Neural cell (in vitro differentiated cells): ENCODE data around the gene CREBL2.

Experiments used
- EP300 ChIP-seq: fragments of 450-650 bp; conservative IDR thresholded peaks from 2 replicates; pipeline ENCODE4 v1.6.1; 2014; ENCODE audit warnings: antibody characterized with exemption, mild to moderate bottlenecking, moderate library complexity; ENCODE audit not compliant: poor library complexity, severe bottlenecking
- EZH2 ChIP-seq: fragments of 200-600, 300-800 bp; shearing (Covaris generic), sonication (generic); IDR thresholded peaks from 2 replicates; pipeline ENCODE4 v1.6.1; 2014; ENCODE audit warnings: antibody characterized with exemption, low read length, borderline replicate concordance, mild to moderate bottlenecking; ENCODE audit not compliant: insufficient read depth, poor library complexity, severe bottlenecking
- MXI1 ChIP-seq: fragments of 450-650 bp; conservative IDR thresholded peaks from 2 replicates; pipeline ENCODE4 v1.6.1; 2014; ENCODE audit warnings: antibody characterized with exemption, mild to moderate bottlenecking; ENCODE audit not compliant: poor library complexity, severe bottlenecking
- POLR2AphosphoS5 ChIP-seq: IDR thresholded peaks from 2 replicates; pipeline ENCODE4 v1.6.1; 2012
- RAD21 ChIP-seq: fragments of 450-650 bp; conservative IDR thresholded peaks from 2 replicates; pipeline ENCODE4 v1.6.1; 2014; ENCODE audit warnings: antibody characterized with exemption, mild to moderate bottlenecking, moderate library complexity
- SMC3 ChIP-seq: fragments of 450-650 bp; conservative IDR thresholded peaks from 2 replicates; pipeline ENCODE4 v1.6.1; 2014; ENCODE audit warnings: antibody characterized with exemption, mild to moderate bottlenecking, moderate library complexity; ENCODE audit not compliant: poor library complexity
- TAF1 ChIP-seq: IDR thresholded peaks from 2 replicates; pipeline ENCODE4 v1.6.1; 2012; ENCODE audit warnings: low read depth
- TF ChIP-seq, protein P1 (sequence below): fragments of 450-650 bp; IDR thresholded peaks from 2 replicates; pipeline ENCODE4 v1.5.1; 2014; ENCODE audit warnings: antibody characterized with exemption, mild to moderate bottlenecking, moderate library complexity; ENCODE audit not compliant: poor library complexity, severe bottlenecking
- TF ChIP-seq, protein P2 (sequence below): IDR thresholded peaks from 2 replicates; pipeline ENCODE4 v1.6.1; 2012; ENCODE audit warnings: borderline replicate concordance

DNA sequence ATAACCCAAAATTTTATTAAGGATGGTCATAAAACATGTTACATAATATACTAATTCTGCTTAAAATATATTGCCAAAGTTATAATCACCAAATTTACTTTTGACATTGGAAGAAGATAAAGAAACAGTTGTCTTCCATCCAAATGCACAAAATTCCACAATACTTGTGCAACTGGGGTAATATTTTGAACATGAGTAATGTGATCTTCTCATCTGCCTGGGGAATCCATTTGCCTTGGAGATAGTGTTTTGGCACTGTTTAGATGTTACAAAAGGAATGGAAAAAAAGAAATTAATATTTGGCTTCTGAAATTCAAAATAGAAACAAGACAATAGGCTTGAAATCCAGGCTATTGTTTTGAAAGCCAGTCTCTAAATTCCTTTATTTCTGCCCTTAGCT is 75.2 kb downstream of the CREBL2 start:
- TF ChIP-seq, protein P1, sequence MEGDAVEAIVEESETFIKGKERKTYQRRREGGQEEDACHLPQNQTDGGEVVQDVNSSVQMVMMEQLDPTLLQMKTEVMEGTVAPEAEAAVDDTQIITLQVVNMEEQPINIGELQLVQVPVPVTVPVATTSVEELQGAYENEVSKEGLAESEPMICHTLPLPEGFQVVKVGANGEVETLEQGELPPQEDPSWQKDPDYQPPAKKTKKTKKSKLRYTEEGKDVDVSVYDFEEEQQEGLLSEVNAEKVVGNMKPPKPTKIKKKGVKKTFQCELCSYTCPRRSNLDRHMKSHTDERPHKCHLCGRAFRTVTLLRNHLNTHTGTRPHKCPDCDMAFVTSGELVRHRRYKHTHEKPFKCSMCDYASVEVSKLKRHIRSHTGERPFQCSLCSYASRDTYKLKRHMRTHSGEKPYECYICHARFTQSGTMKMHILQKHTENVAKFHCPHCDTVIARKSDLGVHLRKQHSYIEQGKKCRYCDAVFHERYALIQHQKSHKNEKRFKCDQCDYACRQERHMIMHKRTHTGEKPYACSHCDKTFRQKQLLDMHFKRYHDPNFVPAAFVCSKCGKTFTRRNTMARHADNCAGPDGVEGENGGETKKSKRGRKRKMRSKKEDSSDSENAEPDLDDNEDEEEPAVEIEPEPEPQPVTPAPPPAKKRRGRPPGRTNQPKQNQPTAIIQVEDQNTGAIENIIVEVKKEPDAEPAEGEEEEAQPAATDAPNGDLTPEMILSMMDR = no peak
- TF ChIP-seq, protein P2, sequence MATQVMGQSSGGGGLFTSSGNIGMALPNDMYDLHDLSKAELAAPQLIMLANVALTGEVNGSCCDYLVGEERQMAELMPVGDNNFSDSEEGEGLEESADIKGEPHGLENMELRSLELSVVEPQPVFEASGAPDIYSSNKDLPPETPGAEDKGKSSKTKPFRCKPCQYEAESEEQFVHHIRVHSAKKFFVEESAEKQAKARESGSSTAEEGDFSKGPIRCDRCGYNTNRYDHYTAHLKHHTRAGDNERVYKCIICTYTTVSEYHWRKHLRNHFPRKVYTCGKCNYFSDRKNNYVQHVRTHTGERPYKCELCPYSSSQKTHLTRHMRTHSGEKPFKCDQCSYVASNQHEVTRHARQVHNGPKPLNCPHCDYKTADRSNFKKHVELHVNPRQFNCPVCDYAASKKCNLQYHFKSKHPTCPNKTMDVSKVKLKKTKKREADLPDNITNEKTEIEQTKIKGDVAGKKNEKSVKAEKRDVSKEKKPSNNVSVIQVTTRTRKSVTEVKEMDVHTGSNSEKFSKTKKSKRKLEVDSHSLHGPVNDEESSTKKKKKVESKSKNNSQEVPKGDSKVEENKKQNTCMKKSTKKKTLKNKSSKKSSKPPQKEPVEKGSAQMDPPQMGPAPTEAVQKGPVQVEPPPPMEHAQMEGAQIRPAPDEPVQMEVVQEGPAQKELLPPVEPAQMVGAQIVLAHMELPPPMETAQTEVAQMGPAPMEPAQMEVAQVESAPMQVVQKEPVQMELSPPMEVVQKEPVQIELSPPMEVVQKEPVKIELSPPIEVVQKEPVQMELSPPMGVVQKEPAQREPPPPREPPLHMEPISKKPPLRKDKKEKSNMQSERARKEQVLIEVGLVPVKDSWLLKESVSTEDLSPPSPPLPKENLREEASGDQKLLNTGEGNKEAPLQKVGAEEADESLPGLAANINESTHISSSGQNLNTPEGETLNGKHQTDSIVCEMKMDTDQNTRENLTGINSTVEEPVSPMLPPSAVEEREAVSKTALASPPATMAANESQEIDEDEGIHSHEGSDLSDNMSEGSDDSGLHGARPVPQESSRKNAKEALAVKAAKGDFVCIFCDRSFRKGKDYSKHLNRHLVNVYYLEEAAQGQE = no peak
- no peak for TF ChIP-seq EZH2
- no peak for TF ChIP-seq POLR2AphosphoS5
- no peak for TF ChIP-seq EP300
- TF ChIP-seq RAD21 = no peak
- no peak for TF ChIP-seq TAF1
- TF ChIP-seq MXI1 = no peak
- TF ChIP-seq SMC3 = no peak
